NK-92 (cell line): Measurements from ENCODE around the gene UQCRHL.

Experiments used
- DNase-seq: peaks from one replicate; lab custom pipeline; 2025; ENCODE audit not compliant: unreplicated experiment; lab: John Stamatoyannopoulos, UW

Gene UQCRHL

GRCh38 chr1:15799004-15799867, 8.2 kb downstream of the UQCRHL start:
- DNase-seq, result no peak

DNA sequence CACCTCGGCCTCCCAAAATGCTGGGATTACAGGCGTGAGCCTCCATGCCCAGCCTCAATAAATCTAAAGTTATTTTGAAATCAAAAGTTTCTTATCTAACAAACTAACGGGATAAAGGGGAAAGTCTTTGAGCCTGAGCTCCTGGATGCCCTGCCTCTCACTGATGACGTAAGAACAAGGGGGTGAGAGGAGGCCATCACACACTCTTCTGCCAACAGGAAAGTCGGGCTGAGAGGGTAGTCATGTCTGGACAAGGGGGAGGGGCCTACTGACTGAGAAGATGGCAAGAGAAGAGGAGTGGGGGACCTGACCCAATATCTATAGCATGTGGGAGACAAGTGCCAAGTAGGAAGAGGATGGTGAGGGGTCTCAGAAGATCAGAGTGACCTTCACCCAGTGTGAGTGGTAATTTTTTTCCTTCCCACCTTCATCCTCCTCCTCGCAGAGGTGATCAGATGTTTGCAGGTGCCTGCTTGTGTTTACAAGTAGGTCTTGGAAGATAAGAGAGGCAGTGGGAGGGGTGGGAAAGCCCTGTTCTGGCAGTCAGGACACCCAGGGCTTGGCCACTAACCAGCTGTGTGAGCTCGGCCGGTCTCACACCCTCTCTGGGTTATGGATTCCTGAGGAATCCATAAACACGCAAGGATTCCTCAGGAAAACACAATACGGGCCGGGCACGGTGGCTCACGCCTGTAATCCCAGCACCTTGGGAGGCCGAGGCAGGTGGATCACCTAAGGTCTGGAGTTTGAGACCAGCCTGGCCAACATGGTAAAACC, 9.6 kb downstream of the UQCRHL start:
- no peak for DNase-seq

DNA sequence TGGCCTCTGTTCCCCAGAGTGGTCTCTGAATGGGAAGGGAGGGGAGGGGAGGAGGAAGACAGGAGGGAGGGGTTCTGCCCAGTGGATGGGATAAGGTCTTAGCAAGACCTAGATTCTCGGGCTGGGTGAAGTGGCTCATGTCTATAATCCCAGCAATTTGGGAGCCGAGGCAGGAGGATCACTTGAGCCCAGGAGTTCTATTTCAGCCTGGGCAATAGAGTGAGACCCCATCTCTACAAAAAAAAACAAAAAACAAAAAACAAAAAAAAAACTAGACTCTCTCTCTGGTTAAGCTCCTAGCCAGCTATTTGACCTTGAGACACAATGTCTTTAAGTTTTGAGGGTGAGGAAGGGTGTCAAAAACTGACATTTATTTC, 11.4 kb downstream of the UQCRHL start:
- DNase-seq, result no peak

GRCh38 chr1:15788624-15789301, 18.7 kb downstream of the UQCRHL start:
- no peak for DNase-seq

DNA sequence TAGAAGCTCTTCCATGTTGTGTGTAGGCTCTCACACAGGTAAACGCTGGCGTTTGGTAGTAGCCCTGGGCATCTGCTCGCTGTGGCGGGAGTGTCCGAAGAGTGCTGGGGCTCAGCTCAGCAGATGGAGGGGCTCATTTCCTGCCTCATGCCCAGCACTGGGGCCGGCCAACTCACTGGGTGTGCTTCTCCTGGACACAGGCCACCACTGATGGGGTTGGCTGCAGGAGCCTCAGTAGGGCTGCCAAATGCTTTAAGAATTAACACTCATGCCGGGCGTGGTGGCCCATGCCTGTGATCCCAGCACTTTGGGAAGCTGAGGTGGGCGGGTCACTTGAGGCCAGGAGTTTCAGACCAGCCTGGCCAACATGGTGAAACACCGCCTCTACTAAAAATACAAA, 20.9 kb downstream of the UQCRHL start:
- DNase-seq, result no peak

GRCh38 chr1:15785683-15786082, 21.8 kb downstream of the UQCRHL start:
- DNase-seq, result no peak

DNA sequence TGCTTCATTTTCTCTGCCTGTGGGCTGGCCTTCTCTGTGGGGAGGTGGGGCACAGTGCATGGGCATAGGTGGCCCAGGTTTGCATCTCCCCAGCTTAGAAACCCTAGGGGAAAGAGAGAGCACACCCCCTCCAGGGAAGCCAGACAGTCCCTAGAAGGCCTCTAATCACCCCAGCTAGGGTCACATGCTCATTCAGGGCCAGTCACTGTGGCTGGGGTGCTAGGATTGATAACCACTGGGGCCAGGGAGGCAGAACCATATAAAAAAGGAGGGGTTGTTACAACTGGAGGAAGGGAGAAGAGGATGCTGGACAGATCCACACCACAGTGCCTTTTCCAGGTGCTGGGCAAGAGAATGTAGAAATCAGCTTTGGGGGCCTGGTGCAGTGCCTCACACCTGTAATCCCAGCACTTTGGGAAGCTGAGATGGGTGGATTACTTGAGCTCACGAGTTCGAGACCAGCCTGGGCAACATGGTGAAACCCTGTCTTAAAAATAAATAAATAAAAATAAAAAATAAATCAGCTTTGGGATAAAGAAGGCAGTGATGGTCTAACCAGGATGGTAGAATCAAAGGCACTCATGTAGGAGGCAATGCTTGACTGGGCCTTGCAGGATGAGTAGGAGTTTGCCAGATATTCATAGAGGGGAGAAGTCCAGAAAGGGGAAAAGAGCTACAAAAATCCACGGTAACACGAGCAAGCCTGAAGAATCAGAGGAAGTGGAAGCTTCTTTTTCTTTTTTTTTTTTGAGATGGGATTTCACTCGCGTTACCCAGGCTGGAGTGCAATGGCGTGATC, 29.3 kb downstream of the UQCRHL start:
- no peak for DNase-seq

GRCh38 chr1:15775706-15776105, 31.7 kb downstream of the UQCRHL start:
- no peak for DNase-seq

GRCh38 chr1:15771836-15772515, 35.5 kb downstream of the UQCRHL start:
- DNase-seq, result no peak

DNA sequence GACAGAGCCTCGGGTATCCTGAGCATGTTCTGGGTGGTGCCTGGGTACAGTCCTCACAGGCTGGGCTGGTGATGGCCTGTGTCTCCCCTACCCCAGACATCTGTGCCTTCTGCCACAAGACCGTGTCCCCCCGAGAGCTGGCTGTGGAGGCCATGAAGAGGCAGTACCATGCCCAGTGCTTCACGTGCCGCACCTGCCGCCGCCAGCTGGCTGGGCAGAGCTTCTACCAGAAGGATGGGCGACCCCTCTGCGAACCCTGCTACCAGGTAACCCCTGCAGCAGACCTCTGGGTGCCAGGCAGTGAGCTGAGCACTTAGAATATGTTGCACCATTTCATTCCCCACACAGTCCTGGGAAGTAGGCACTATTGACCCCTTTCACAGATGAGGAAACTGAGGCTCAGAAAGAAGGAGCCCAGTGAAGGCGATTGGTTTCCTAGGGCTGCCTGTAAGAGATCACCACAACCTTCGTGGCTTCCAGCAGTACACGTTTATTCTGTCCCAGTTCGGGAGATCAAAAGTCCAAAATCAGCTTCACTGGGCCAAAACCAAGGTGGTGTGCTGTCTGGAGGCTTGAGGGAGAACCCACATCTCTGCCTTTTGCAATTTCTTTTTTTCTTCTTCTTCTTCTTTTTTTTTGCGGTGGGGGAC, 37.0 kb downstream of the UQCRHL start:
- DNase-seq, result no peak

GRCh38 chr1:15768388-15768787, 39.1 kb downstream of the UQCRHL start:
- DNase-seq, result no peak

DNA sequence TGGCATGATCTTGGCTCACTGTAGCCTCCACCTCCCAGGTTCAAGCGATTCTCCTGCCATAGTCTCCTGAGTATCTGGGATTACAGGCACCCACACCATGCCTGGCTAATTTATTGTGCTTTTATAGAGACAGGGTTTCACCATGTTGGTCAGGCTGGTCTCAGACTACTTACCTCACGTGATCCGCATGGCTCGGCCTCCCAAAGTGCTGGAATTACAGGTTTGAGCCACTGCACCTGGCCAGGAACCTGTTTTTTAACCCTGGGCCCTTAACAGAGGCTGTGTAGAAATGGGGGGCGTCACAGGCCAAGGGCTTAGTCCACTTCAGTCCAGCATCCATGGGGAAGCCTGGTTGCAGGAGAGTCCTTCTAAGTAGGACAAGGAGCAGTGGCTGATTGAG, 39.5 kb downstream of the UQCRHL start:
- DNase-seq, result no peak

DNA sequence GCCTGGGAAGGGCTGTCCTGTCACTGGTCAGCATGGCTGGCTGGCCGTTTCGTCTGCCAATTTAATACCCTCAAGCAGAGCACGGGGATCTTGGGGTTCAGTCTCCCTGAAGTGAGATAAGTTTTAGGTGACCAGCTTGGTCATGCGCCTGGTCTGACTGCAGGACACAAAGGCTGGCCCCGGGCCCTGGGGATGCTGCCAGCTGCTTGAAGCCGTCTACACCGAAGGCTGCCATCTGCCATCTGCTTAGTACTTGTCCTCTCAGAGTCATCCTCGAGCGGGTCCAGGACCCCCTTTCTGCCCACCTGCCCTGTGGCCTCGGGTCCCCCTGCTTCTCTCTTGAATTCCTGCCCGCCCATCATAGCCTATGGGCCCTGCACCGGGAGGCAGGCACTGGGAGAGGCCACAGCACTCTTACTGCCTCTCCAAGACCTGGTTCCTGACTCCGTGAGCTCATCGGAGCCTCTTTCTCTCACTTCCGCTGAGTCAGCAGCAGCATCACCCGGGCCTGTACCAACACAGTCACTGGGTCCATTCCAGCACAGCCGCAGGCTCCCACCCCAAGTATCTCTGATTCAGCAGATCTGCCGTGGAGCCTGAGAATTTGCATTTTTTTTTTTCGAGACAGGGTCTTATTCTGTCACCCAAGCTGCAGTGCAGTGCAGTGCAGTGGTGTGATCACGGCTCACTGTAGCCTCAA, 41.8 kb downstream of the UQCRHL start:
- no peak for DNase-seq

DNA sequence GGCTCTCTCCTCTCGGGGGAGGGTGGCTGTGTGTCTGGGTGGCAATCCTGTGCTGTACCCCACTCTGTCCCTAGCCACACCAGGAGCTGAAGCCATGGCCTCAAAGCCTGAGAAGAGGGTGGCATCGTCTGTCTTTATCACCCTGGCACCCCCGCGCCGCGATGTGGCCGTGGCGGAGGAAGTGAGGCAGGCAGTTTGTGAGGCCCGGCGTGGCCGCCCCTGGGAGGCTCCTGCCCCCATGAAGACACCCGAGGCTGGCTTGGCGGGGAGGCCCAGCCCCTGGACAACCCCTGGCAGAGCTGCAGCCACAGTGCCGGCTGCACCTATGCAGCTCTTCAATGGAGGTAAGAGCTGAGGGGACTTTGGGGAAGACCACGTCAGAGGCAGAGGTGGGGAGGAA, 42.6 kb downstream of the UQCRHL start:
- no peak for DNase-seq

- no peak for DNase-seq
Observed at GRCh38 chr1:15764269-15764764, 43.1 kb downstream of the UQCRHL start.

DNA sequence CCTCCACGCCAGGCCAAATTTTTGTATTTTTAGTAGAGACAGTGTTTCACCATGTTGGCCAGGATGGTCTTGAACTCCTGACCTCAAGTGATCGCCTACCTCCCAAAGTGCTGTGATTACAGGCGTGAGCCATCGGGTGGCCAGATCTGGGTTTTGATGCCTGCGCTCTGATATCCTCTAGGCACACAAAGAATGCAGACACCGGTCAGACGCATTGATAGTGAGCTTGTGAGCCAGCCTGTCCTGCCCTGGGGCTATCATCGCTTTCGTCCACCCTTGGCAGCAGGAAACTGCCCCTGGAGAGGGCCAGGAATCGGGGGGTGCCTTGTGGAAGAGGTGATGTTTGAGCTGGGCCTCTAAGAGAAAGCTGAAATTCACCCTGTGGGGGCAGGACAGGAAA, 44.9 kb downstream of the UQCRHL start:
- DNase-seq, result no peak

DNA sequence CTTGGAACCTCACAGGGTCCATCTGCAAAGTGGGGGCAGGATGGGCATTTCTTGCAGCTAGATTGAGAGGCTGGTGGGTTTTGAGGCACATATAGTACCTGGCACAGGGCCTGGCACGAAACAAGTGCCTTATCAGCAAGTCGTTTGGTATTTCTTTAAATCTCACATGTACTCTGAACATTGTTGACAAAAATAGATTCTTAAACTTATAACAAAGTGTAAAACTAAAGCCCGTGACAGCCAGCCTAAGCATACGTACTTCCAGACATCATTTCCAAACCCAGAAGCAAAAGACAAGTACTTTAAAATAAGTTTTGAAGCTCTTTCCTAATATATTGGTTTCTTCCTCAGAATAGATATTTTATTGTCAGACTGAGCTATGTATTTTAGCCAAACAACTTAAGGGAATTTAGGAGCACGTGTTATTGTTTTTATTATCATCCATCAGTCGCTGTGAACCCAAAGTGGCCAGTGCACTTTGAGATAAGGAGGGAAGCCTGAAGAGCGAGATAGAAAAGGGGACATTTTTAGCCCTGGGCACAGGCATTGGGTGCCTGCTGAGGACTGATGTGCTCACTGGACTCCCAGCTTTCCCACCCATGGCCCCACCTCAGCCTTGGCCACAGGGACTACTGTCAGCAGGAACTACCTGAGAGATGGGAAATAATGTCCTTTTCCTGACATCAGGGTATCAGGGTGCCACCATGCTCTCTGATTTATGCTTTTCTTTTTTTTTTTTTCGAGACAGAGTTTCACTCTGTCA, 45.9 kb downstream of the UQCRHL start:
- DNase-seq, result no peak

GRCh38 chr1:15760520-15761211, 46.8 kb downstream of the UQCRHL start:
- no peak for DNase-seq
